HCT116 (cell line): ENCODE results near the gene GTF3C5.

Source experiments
- CBX3 ChIP-seq: IDR thresholded peaks from 2 replicates; pipeline ENCODE4 v1.6.1; 2012; ENCODE audit warnings: low read depth
- CEBPB ChIP-seq: IDR thresholded peaks from 2 replicates; pipeline ENCODE4 v1.6.1; 2012; ENCODE audit warnings: low read depth
- CTCF ChIP-seq, 3 experiments: fragments of 200-600 bp in 1 of 3; sonication (generic) in 1 of 3; IDR thresholded peaks in 2 of 3; conservative IDR thresholded peaks in 1 of 3; 2 replicates each; pipeline ENCODE4 v1.5.1; 2012 to 2017; ENCODE audit warnings: low read depth in 2 of 3, low read length in 2 of 3, antibody characterized with exemption in 1 of 3, borderline replicate concordance in 1 of 3, control low read depth in 1 of 3, mild to moderate bottlenecking in 1 of 3, mixed read lengths in 1 of 3, mixed run types in 1 of 3, moderate library complexity in 1 of 3; ENCODE audit not compliant: insufficient read depth in 1 of 3
- EZH2 ChIP-seq: fragments of 200-600 bp; sonication (generic); IDR thresholded peaks from 2 replicates; pipeline ENCODE4 v1.6.1; 2017; ENCODE audit warnings: antibody characterized with exemption, mixed run types
- EZH2phosphoT487 ChIP-seq: fragments of 200-600 bp; IDR thresholded peaks from 2 replicates; pipeline ENCODE4 v1.6.1; 2018; ENCODE audit warnings: antibody characterized with exemption, borderline replicate concordance
- MAX ChIP-seq: IDR thresholded peaks from 2 replicates; pipeline ENCODE4 v1.6.1; 2012
- POLR2A ChIP-seq: IDR thresholded peaks from 2 replicates; pipeline ENCODE4 v1.7.0; 2011; ENCODE audit warnings: borderline replicate concordance; ENCODE audit not compliant: insufficient read depth, insufficient read length; ENCODE audit errors: extremely low read depth
- POLR2AphosphoS5 ChIP-seq: IDR thresholded peaks from 2 replicates; pipeline ENCODE4 v1.6.1; 2011; ENCODE audit warnings: mild to moderate bottlenecking, low read depth, low read length, moderate library complexity
- RAD21 ChIP-seq: IDR thresholded peaks from 2 replicates; pipeline ENCODE4 v1.6.1; 2012; ENCODE audit warnings: low read depth, mild to moderate bottlenecking
- YY1 ChIP-seq: IDR thresholded peaks from 2 replicates; pipeline ENCODE4 v1.6.1; 2011; ENCODE audit warnings: low read length, low read depth, moderate library complexity, mild to moderate bottlenecking; ENCODE audit not compliant: insufficient replicate concordance; ENCODE audit errors: extremely low read depth
- ZBTB33 ChIP-seq: IDR thresholded peaks from 2 replicates; pipeline ENCODE4 v1.6.1; 2011; ENCODE audit warnings: mild to moderate bottlenecking, low read length, moderate library complexity; ENCODE audit not compliant: insufficient replicate concordance; ENCODE audit errors: extremely low read depth

- TF ChIP-seq CTCF (IDR thresholded peaks at IDR 0.05 in 2 of 3, conservative IDR thresholded peaks at IDR 0.05 in 1 of 3; ENCODE audit: borderline replicate concordance in 1 of 3, insufficient read depth in 1 of 3, low read depth in 2 of 3, low read length in 2 of 3), result no peak
- no peak for TF ChIP-seq CEBPB
- no peak for TF ChIP-seq POLR2A
- no peak for TF ChIP-seq POLR2AphosphoS5
- TF ChIP-seq MAX, result no peak
- no peak for TF ChIP-seq YY1
- no peak for TF ChIP-seq EZH2phosphoT487
- no peak for TF ChIP-seq RAD21
- no peak for TF ChIP-seq CBX3
- no peak for TF ChIP-seq EZH2
- TF ChIP-seq ZBTB33, result no peak
Observed at GRCh38 chr9:132990781-132991180, 40.0 kb upstream of the GTF3C5 start.
